ENCODE results near the gene GNGT2.

The GNGT2 gene

GRCh38 chr17:49162866-49163265 lies 47.5 kb downstream of the GNGT2 start:
- no peak for DNase-seq

- DNase-seq: no peak
Measured at GRCh38 chr17:49157784-49158183, 52.6 kb downstream of the GNGT2 start.

DNA sequence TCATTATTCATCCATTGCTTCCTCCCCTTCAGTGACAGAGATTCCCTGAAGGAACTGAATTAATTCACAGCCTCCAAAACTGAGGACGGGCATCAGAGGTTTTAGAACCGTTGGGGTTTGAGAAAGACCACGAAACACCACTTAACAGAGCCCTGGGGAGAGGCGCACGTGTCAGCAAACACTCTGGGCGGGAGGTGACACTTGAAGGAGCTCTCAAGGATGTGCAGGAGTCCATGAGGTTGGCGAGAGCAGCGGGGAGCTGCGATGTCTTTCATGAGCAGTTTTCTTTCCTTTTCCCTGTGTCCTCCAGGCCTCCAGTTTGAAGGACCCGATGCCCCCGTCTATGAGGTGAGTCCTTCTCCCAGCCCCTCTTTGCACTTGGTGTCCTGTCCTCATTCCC lies 54.1 kb downstream of the GNGT2 start:
- no peak for DNase-seq
